Measurements from ENCODE around the gene POLH. TPM values are rescaled to one million over a fixed set of nuclear protein-coding genes. Genes with fewer than 3 reads are reported as not detected.

Gene POLH
- polyA plus RNA-seq, 1 of the 3 experiments (the other 2 are of a cell fraction), result 11.5 TPM

DNA sequence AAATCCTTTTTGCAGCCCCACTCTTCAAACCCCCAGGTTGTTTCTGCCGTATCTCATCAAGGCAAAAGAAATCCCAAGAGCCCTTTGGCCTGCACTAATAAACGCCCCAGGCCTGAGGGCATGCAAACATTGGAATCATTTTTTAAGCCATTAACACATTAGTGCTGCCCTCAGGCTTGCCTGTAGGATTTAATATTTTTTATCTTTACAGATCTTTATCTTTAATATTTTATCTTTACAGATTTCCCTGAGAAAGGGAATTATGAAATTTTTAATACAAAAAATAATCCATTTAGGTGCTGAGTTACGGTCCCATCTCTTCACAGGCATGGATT, 38.4 kb downstream of the POLH start:
- Histone ChIP-seq H3K27me3 (ENCODE audit: insufficient read depth) (no peaks in the 10 kb centered on the region), H3K27ac (ENCODE audit: low read depth in 2 of 2, low read length in 1 of 2) (no peak overlapping the region), H2AFZ (ENCODE audit: low read depth) (no peak overlapping the region), H3K79me2 (ENCODE audit: insufficient read depth) (0 out of 2 replicates have a peak, but pooled peaks cover 5% of the 10 kb centered on the region), H3K9ac (no peak overlapping the region), H3F3A (replicated peaks; ENCODE audit: insufficient read depth) (peaks cover 22% of the 10 kb centered on the region), H3K4me1 (ENCODE audit: control insufficient read depth in 1 of 2, insufficient read depth in 2 of 2, low read depth in 1 of 2, low read length in 1 of 2) (no peaks in the 10 kb centered on the region; a peak in 1 of 4 replicates), H3K4me2 (no peak overlapping the region), H3K36me3 (replicated peaks in 1 of 2; ENCODE audit: control insufficient read depth in 1 of 2, insufficient read depth in 2 of 2, low read length in 1 of 2) (peaks cover 32 to 61% of the 10 kb centered on the region in 2 experiments), H3K9me3 (no peaks in the 10 kb centered on the region), H3K4me3 (ENCODE audit: low read depth in 2 of 2, low read length in 1 of 2) (no peak overlapping the region), H3K9me2 (no peaks in the 10 kb centered on the region), H4K20me1 (ENCODE audit: insufficient read depth) (no peaks in the 10 kb centered on the region)
- ChIA-PET CTCF (interaction anchor here (1.2 to 3.4 kb wide), 3 partner anchors 16 to 465 kb away, joined by 4 to 13 read pairs (median 12); no protein-coding TSS in a partner anchor), POLR2A (interaction anchor here (0.8 to 1.5 kb wide), 2 partner anchors 13 to 15 kb away, joined by 5 to 6 read pairs; partner anchors contain the start of gene GTPBP2)
- TF ChIP-seq FOSL2 (IDR thresholded peaks at IDR 0.05; ENCODE audit: borderline replicate concordance, low read depth), result no peak
- TF ChIP-seq JUND (IDR thresholded peaks at IDR 0.05), result no peak
- TF ChIP-seq YY1 (IDR thresholded peaks at IDR 0.05; ENCODE audit: low read depth), result no peak
- TF ChIP-seq, protein P1, sequence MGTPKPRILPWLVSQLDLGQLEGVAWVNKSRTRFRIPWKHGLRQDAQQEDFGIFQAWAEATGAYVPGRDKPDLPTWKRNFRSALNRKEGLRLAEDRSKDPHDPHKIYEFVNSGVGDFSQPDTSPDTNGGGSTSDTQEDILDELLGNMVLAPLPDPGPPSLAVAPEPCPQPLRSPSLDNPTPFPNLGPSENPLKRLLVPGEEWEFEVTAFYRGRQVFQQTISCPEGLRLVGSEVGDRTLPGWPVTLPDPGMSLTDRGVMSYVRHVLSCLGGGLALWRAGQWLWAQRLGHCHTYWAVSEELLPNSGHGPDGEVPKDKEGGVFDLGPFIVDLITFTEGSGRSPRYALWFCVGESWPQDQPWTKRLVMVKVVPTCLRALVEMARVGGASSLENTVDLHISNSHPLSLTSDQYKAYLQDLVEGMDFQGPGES (IDR thresholded peaks at IDR 0.05; ENCODE audit: low read depth, low read length), result no peak
- TF ChIP-seq SMC3 (IDR thresholded peaks at IDR 0.05; ENCODE audit: low read depth, low read length), result no peak
- TF ChIP-seq, protein P2, sequence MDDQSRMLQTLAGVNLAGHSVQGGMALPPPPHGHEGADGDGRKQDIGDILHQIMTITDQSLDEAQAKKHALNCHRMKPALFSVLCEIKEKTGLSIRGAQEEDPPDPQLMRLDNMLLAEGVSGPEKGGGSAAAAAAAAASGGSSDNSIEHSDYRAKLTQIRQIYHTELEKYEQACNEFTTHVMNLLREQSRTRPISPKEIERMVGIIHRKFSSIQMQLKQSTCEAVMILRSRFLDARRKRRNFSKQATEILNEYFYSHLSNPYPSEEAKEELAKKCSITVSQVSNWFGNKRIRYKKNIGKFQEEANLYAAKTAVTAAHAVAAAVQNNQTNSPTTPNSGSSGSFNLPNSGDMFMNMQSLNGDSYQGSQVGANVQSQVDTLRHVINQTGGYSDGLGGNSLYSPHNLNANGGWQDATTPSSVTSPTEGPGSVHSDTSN (IDR thresholded peaks at IDR 0.05), result no peak
- no peak for TF ChIP-seq RCOR1 (IDR thresholded peaks at IDR 0.05; ENCODE audit: low read length)
- TF ChIP-seq SIN3A (IDR thresholded peaks at IDR 0.05; ENCODE audit: borderline replicate concordance, low read depth, low read length), result no peak
- no peak for TF ChIP-seq ELF1 (IDR thresholded peaks at IDR 0.05)
- WGBS (ENCODE audit: low lambda C conversion rate), result 83% methylated on average over 3 of the region's 3 CpGs
- DNase-seq, result no peak

DNA sequence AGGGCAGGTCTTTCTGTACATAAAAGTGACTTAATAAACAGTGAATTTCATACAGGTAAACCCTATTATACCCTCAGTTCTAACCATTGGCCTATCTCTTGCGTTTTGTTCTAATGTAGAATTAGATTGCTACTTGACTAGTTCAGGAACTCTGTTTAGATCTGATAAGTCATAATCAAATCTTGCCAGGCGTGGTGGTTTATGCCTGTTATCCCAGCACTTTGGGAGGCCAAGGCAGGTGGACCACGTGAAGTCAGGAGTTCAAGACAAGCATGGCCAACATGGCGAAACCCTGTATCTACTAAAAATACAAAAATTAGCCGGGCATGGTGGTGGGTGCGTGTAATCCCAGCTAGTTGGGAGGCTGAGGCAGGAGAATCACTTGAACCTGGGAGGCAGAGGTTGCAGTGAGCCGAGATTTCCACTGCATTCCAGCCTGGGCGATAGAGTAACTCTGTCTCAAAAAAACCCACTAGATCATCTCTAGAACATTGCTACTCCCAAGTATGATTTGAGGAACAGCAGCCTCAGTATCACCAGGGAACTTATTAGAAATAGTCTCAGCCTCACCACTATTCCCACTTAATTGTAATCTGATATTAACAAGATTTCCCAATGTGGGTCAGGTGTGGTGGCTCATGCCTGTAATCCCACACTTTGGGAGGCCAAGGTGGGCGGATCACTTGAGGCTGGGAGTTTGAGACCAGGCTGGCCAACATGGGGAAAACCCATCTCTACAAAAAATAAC, 40.9 kb downstream of the POLH start:
- peaks cover 39% of the 10 kb centered on the region for H3F3A ChIP-seq (replicated peaks; ENCODE audit: insufficient read depth)
- ChIA-PET POLR2A (interaction anchor here (1.3 to 1.8 kb wide), 2 partner anchors 10 to 13 kb away, joined by 3 to 6 read pairs; partner anchors contain the start of gene GTPBP2), CTCF (interaction anchor here (0.9 to 6.4 kb wide), 4 partner anchors 8 to 152 kb away, joined by 3 to 39 read pairs (median 4); no protein-coding TSS in a partner anchor)
- WGBS (ENCODE audit: low lambda C conversion rate), result 91% methylated on average over 9 of the region's 9 CpGs
- H4K20me1 ChIP-seq (ENCODE audit: insufficient read depth), result no peaks in the 10 kb centered on the region
- no peak overlapping the region for H3K4me3 ChIP-seq (ENCODE audit: low read depth in 2 of 2, low read length in 1 of 2)
- DNase-seq, result no peak
- H3K9me2 ChIP-seq, result no peaks in the 10 kb centered on the region
- TF ChIP-seq RXRA (IDR thresholded peaks at IDR 0.05; ENCODE audit: borderline replicate concordance, low read depth), result no peak
- no peaks in the 10 kb centered on the region for H3K27me3 ChIP-seq (ENCODE audit: insufficient read depth)
- no peaks in the 10 kb centered on the region for H3K9me3 ChIP-seq
- H3K9ac ChIP-seq, result no peak overlapping the region
- H3K27ac ChIP-seq (ENCODE audit: low read depth in 2 of 2, low read length in 1 of 2), result no peak overlapping the region
- H3K36me3 ChIP-seq (replicated peaks in 1 of 2; ENCODE audit: control insufficient read depth in 1 of 2, insufficient read depth in 2 of 2, low read length in 1 of 2), result peaks cover 36 to 64% of the 10 kb centered on the region in 2 experiments
- no peak overlapping the region for H2AFZ ChIP-seq (ENCODE audit: low read depth)
- no peaks in the 10 kb centered on the region for H3K79me2 ChIP-seq (ENCODE audit: insufficient read depth)
- H3K4me2 ChIP-seq, result no peak overlapping the region
- H3K4me1 ChIP-seq (ENCODE audit: control insufficient read depth in 1 of 2, insufficient read depth in 2 of 2, low read depth in 1 of 2, low read length in 1 of 2), result no peaks in the 10 kb centered on the region; a peak in 1 of 4 replicates

Data from SK-N-SH (cell line).